MCF 10A (cell line): ENCODE results near the gene PSMD1. TPM values are rescaled to one million over a fixed set of nuclear protein-coding genes. Genes with fewer than 3 reads are reported as not detected.
A peak's percentile ranks its signal among the peaks of the same experiment; 100 is the strongest.

ENCODE experiments used
- BruUV-seq: library from RNA; stranded (reverse); fragments of 400-500 nt; replicated peaks from 2 replicates; lab custom pipeline; 2021; lab: Mats Ljungman, UMichigan
- CTCF ChIA-PET: fragments of 300-600 bp; sonication (Branson Sonifier 250); formaldehyde crosslinking; extraction: SDS; loops from one replicate; lab custom pipeline; 2021; ENCODE audit warnings: antibody characterized with exemption, inconsistent platforms; lab: Yijun Ruan, JAX
- POLR2A ChIA-PET: fragments of 300-600, 350-650 bp; sonication (Branson Sonifier 250); formaldehyde crosslinking; extraction: SDS; loops from one replicate; lab custom pipeline; 2020; ENCODE audit warnings: antibody characterized with exemption, inconsistent platforms; lab: Yijun Ruan, JAX
- DNase-seq: peaks from one replicate; pipeline ENCODE4 v3.0.0-alpha.2; 2018; ENCODE audit not compliant: unreplicated experiment
- H3K27ac Mint-ChIP-seq: one replicate; pipeline ENCODE4 v1.8.0; 2022; ENCODE audit warnings: mild to moderate bottlenecking, low read depth, mixed read lengths; ENCODE audit not compliant: unreplicated experiment
- H3K27me3 Mint-ChIP-seq: one replicate; pipeline ENCODE4 v1.8.0; 2022; ENCODE audit warnings: mixed read lengths; ENCODE audit not compliant: insufficient read depth, unreplicated experiment
- H3K36me3 Mint-ChIP-seq: one replicate; pipeline ENCODE4 v1.8.0; 2022; ENCODE audit warnings: mild to moderate bottlenecking, moderate library complexity, mixed read lengths; ENCODE audit not compliant: insufficient read depth, unreplicated experiment
- H3K4me1 Mint-ChIP-seq: one replicate; pipeline ENCODE4 v1.8.0; 2022; ENCODE audit warnings: mixed read lengths; ENCODE audit not compliant: insufficient read depth, unreplicated experiment
- H3K4me3 Mint-ChIP-seq: one replicate; pipeline ENCODE4 v1.8.0; 2022; ENCODE audit warnings: mild to moderate bottlenecking, moderate library complexity, mixed read lengths; ENCODE audit not compliant: unreplicated experiment
- H3K9me3 Mint-ChIP-seq: one replicate; pipeline ENCODE4 v1.8.0; 2022; ENCODE audit warnings: mixed read lengths; ENCODE audit not compliant: unreplicated experiment
- intact Hi-C: fragments of 100-400 bp; cut with micrococcal nuclease; formaldehyde crosslinking; loops from 2 replicates; pipeline ENCODE4 v1.14.1; 2022
- total RNA-seq: library from RNA; stranded (reverse); gene quantifications from 2 replicates; pipeline ENCODE4 v1.2.3, GENCODE V29; 2022
- TF ChIP-seq, protein P1 (sequence below): fragments of 200-600 bp; IDR thresholded peaks from one replicate; pipeline ENCODE4 v1.8.0; 2022; ENCODE audit warnings: antibody characterized with exemption, mild to moderate bottlenecking; ENCODE audit not compliant: unreplicated experiment

PSMD1 gene
- total RNA-seq, 1 experiment from 2014 or later, result 88.5 TPM

GRCh38 chr2:231050018-231050901 is 6.4 kb upstream of the PSMD1 start:
- TF ChIP-seq, protein P1, sequence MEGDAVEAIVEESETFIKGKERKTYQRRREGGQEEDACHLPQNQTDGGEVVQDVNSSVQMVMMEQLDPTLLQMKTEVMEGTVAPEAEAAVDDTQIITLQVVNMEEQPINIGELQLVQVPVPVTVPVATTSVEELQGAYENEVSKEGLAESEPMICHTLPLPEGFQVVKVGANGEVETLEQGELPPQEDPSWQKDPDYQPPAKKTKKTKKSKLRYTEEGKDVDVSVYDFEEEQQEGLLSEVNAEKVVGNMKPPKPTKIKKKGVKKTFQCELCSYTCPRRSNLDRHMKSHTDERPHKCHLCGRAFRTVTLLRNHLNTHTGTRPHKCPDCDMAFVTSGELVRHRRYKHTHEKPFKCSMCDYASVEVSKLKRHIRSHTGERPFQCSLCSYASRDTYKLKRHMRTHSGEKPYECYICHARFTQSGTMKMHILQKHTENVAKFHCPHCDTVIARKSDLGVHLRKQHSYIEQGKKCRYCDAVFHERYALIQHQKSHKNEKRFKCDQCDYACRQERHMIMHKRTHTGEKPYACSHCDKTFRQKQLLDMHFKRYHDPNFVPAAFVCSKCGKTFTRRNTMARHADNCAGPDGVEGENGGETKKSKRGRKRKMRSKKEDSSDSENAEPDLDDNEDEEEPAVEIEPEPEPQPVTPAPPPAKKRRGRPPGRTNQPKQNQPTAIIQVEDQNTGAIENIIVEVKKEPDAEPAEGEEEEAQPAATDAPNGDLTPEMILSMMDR, result no peak
- ChIA-PET CTCF (interaction anchor here (0.8 to 2.1 kb wide), 3 partner anchors 12 to 226 kb away, joined by 3 to 6 read pairs (median 4); no protein-coding TSS in a partner anchor), POLR2A (interaction anchor here (0.8 to 1.7 kb wide), 2 partner anchors 10 to 33 kb away, joined by 3 read pairs; no protein-coding TSS in a partner anchor)
- no peaks in the 10 kb centered on the region for H3K36me3 Mint-ChIP-seq
- no peak for DNase-seq
- H3K4me1 Mint-ChIP-seq, result peaks cover 6% of the 10 kb centered on the region
- no peak overlapping the region for H3K4me3 Mint-ChIP-seq
- no TSS peak for BruUV-seq
- H3K9me3 Mint-ChIP-seq, result no peaks in the 10 kb centered on the region
- no peak overlapping the region for H3K27ac Mint-ChIP-seq
- H3K27me3 Mint-ChIP-seq, result no peaks in the 10 kb centered on the region
- intact Hi-C loops, result no loop called here

- ChIA-PET CTCF (interaction anchor here (0.8 to 2.1 kb wide), 3 partner anchors 12 to 227 kb away, joined by 3 to 6 read pairs (median 4); no protein-coding TSS in a partner anchor), POLR2A (interaction anchor here (1.7 kb wide), 1 partner anchor 34 kb away, joined by 3 read pairs; no protein-coding TSS in a partner anchor)
- TF ChIP-seq, protein P1, result no peak
- DNase-seq, result no peak
- intact Hi-C loops, result no loop called here
- Mint-ChIP-seq H3K27ac (no peak overlapping the region), H3K4me3 (no peak overlapping the region), H3K9me3 (no peaks in the 10 kb centered on the region), H3K4me1 (peaks cover 6% of the 10 kb centered on the region), H3K36me3 (no peaks in the 10 kb centered on the region), H3K27me3 (no peaks in the 10 kb centered on the region)
- no TSS peak for BruUV-seq
Measured at GRCh38 chr2:231051116-231051515, 5.6 kb upstream of the PSMD1 start.

- Mint-ChIP-seq H3K4me3 (peak overlapping the region; percentile 81), H3K4me1 (peaks cover 9% of the 10 kb centered on the region), H3K27ac (no peak overlapping the region), H3K36me3 (no peaks in the 10 kb centered on the region), H3K27me3 (no peaks in the 10 kb centered on the region), H3K9me3 (no peaks in the 10 kb centered on the region)
- ChIA-PET CTCF (interaction anchor here (0.6 to 3.8 kb wide), 28 partner anchors 8 to 1046 kb away, joined by 3 to 16 read pairs (median 4); partner anchors contain the start of gene GPR55), POLR2A (interaction anchor here (0.9 to 1.2 kb wide), 2 partner anchors 151 to 227 kb away, joined by 3 read pairs; no protein-coding TSS in a partner anchor)
- no TSS peak for BruUV-seq
- DNase-seq, result peak; percentile 83
- TF ChIP-seq, protein P1, result peak; percentile 78
- intact Hi-C loops, result loop anchor here (1.0 to 2.0 kb wide), 2 partner anchors 150 to 228 kb away; no protein-coding TSS in a partner anchor
Measured at GRCh38 chr2:231052494-231053451, 3.9 kb upstream of the PSMD1 start.
